ENCODE data around the gene NFAT5.

DNA sequence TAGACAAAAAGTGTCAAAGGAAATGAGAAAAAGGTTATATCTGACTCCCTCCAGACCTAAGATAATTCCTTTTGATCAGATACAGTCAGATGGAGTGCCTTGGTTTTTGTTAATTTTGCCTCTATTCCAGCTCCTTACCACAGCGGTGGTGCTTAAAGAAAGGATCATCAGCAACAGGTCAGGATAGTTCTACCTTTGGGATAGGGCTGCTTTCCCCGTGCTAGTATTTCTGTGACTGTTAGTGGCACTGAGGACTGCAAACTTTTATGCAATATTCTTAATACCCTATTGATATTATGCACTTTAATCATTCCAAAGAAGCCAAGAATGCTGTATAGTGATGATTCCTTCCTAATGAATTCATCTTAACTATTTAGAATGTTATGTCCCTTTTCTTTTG lies 136.1 kb downstream of the NFAT5 start:
- TF ChIP-seq CTCF (IDR thresholded peaks at IDR 0.05): no peak
- no peak for TF ChIP-seq POLR2A (IDR thresholded peaks at IDR 0.05)
